Transverse colon (tissue), 4 donors: ENCODE data around the gene TJAP1. TPM values are rescaled to one million over a fixed set of nuclear protein-coding genes. Genes with fewer than 3 reads are reported as not detected.

Source experiments
- DNase-seq: peaks from one replicate; pipeline ENCODE4 v3.0.0-alpha.2; 2019
- H3K27ac ChIP-seq, 4 donors: fragments of 200-600 bp; sonication (generic); 2 replicates each; pipeline ENCODE4 v1.5.1; 2016 to 2018; ENCODE audit warnings: inconsistent platforms in 4 of 4
- H3K27me3 ChIP-seq: fragments of 200-600 bp; sonication (generic); 2 replicates; pipeline ENCODE4 v1.5.1; 2017; ENCODE audit warnings: inconsistent platforms
- H3K36me3 ChIP-seq, 4 donors: fragments of 200-600 bp; sonication (generic); 2 replicates each; pipeline ENCODE4 v1.5.1; 2017 to 2019; ENCODE audit warnings: inconsistent platforms in 4 of 4
- H3K4me1 ChIP-seq, 4 donors: fragments of 200-600 bp; sonication (generic); 2 replicates each; pipeline ENCODE4 v1.5.1; 2017 to 2020; ENCODE audit warnings: inconsistent platforms in 4 of 4
- H3K4me3 ChIP-seq, 4 donors: fragments of 200-600 bp; sonication (generic); 1 replicate in 1 of 4; 2 replicates in 3 of 4; pipeline versions ENCODE4 v1.5.1 to v1.6.1; 2017 to 2019; ENCODE audit warnings: inconsistent platforms in 4 of 4
- H3K9me3 ChIP-seq, 2 donors: fragments of 200-600 bp; sonication (generic); 2 replicates each; pipeline ENCODE4 v1.5.1; 2017 to 2019; ENCODE audit warnings: inconsistent platforms in 2 of 2
- CTCF ChIP-seq, 5 experiments: fragments of 200-600 bp in 3 of 5; fragments of 450-650 bp in 2 of 5; sonication (generic) in 3 of 5; IDR thresholded peaks; 1 replicate in 2 of 5; 2 replicates in 3 of 5; pipeline ENCODE4 v1.5.1; 2016 to 2017; ENCODE audit warnings: antibody characterized with exemption in 5 of 5, inconsistent platforms in 3 of 5, mild to moderate bottlenecking in 2 of 5, moderate library complexity in 1 of 5
- EP300 ChIP-seq: sonication (generic); formaldehyde crosslinking; IDR thresholded peaks from one replicate; pipeline ENCODE4 v1.6.1; 2017; ENCODE audit warnings: antibody characterized with exemption, low read depth
- POLR2A ChIP-seq: fragments of 450-650 bp; IDR thresholded peaks from one replicate; pipeline ENCODE4 v1.6.1; 2016; ENCODE audit warnings: antibody characterized with exemption, mild to moderate bottlenecking, moderate library complexity
- POLR2AphosphoS5 ChIP-seq, 3 donors: sonication (generic); formaldehyde crosslinking; IDR thresholded peaks; one replicate each; pipeline ENCODE4 v1.6.1; 2016; ENCODE audit warnings: antibody characterized with exemption in 3 of 3
- WGBS, 2 donors: methylation state at CpG; one replicate each; pipeline ENCODE4 v1.1.5; 2018; ENCODE audit warnings: low coverage in 1 of 2; 5-methylcytosine and 5-hydroxymethylcytosine counted together
- in situ Hi-C, 4 donors: fragments of 200-750 bp; cut with MboI; loops; one replicate each; pipeline versions ENCODE4 v1.15.0 to v1.15.1; 2017; ENCODE audit warnings: low sequenced_read_pairs in 3 of 4, low pct_ligation_motif_present in 1 of 4, low pct_unique_long_range_greater_than_20kb in 1 of 4
- intact Hi-C: fragments of 100-400 bp; cut with DNase I; formaldehyde crosslinking; loops from one replicate; pipeline ENCODE4 v1.15.1; 2023; ENCODE audit warnings: low total_unique reads
- total RNA-seq, 4 donors: library from RNA; depleted of rRNA; stranded (reverse); fragments of >200 nt; gene quantifications; one replicate each; pipeline ENCODE4 v1.1.0, GENCODE V29; 2016

Gene TJAP1
- total RNA-seq, 4 donors from 2014 or later, result 10.9 to 22.4 (median 17.9) TPM

GRCh38 chr6:43451348-43451747 is 26.0 kb upstream of the TJAP1 start:
- intact Hi-C loops, result loop anchor here (5.0 kb wide), 1 partner anchor 56 kb away; no protein-coding TSS in a partner anchor
- WGBS, 2 donors, result 86 to 90% methylated on average over 2 to 4 of the region's 4 CpGs
- H3K9me3 ChIP-seq, result no peaks in the 10 kb centered on the region
- peaks cover 0 to 22% (median 5%) of the 10 kb centered on the region in 4 donors for H3K36me3 ChIP-seq
- peaks cover 18% of the 10 kb centered on the region for H3K27me3 ChIP-seq
- peaks cover 0 to 19% (median 17%) of the 10 kb centered on the region in 4 donors for H3K4me1 ChIP-seq
- no peak for TF ChIP-seq POLR2A
- no peak for TF ChIP-seq POLR2AphosphoS5 (IDR thresholded peaks at IDR 0.05)
- no peak for TF ChIP-seq CTCF (IDR thresholded peaks at IDR 0.05)
- TF ChIP-seq EP300, result no peak
- H3K4me3 ChIP-seq, result no peak overlapping the region
- DNase-seq, result no peak
- in situ Hi-C loops, result loop anchor here in 1 of 4 donors (5.0 kb wide), 1 partner anchor 51 kb away; no protein-coding TSS in a partner anchor
- H3K27ac ChIP-seq, result no peak overlapping the region

GRCh38 chr6:43451939-43452338 is 25.4 kb upstream of the TJAP1 start:
- intact Hi-C loops, result loop anchor here (5.0 kb wide), 1 partner anchor 55 kb away; no protein-coding TSS in a partner anchor
- no peak for DNase-seq
- 92% methylated on average over 7 of the region's 8 CpGs; no CpG with 5 or more reads in 1 of the 2 donors for WGBS, 2 donors
- Histone ChIP-seq H3K27ac (no peak overlapping the region), H3K9me3 (no peaks in the 10 kb centered on the region), H3K27me3 (peaks cover 24% of the 10 kb centered on the region), H3K4me1 (peaks cover 0 to 19% (median 17%) of the 10 kb centered on the region in 4 donors), H3K4me3 (no peak overlapping the region), H3K36me3 (peaks cover 0 to 22% (median 5%) of the 10 kb centered on the region in 4 donors)
- in situ Hi-C loops, result loop anchor here in 1 of 4 donors (5.0 kb wide), 1 partner anchor 50 kb away; no protein-coding TSS in a partner anchor
- TF ChIP-seq EP300 (no peak), CTCF (IDR thresholded peaks at IDR 0.05) (no peak), POLR2AphosphoS5 (IDR thresholded peaks at IDR 0.05) (no peak), POLR2A (no peak)

- no peak for DNase-seq
- in situ Hi-C loops (loop anchor here in 1 of 4 donors (5.0 kb wide), 1 partner anchor 49 kb away; no protein-coding TSS in a partner anchor), intact Hi-C loops (loop anchor here (5.0 kb wide), 1 partner anchor 54 kb away; no protein-coding TSS in a partner anchor)
- Histone ChIP-seq H3K27me3 (peaks cover 34% of the 10 kb centered on the region), H3K4me3 (no peak overlapping the region), H3K36me3 (peaks cover 0 to 17% (median 5%) of the 10 kb centered on the region in 4 donors), H3K27ac (no peak overlapping the region), H3K9me3 (no peaks in the 10 kb centered on the region), H3K4me1 (peaks cover 0 to 19% (median 17%) of the 10 kb centered on the region in 4 donors)
- WGBS, 2 donors, result 100% methylated on average over 4 of the region's 4 CpGs; no CpG with 5 or more reads in 1 of the 2 donors
- TF ChIP-seq POLR2AphosphoS5 (IDR thresholded peaks at IDR 0.05) (no peak), POLR2A (no peak), CTCF (IDR thresholded peaks at IDR 0.05) (no peak), EP300 (no peak)
Measured at GRCh38 chr6:43452896-43453295, 24.5 kb upstream of the TJAP1 start.

- H3K9me3 ChIP-seq, result no peaks in the 10 kb centered on the region
- no peak overlapping the region for H3K4me3 ChIP-seq
- intact Hi-C loops, result loop anchor here (5.0 kb wide), 1 partner anchor 53 kb away; no protein-coding TSS in a partner anchor
- peaks cover 0 to 14% (median 5%) of the 10 kb centered on the region in 4 donors for H3K36me3 ChIP-seq
- DNase-seq, result no peak
- no peak overlapping the region for H3K27ac ChIP-seq
- peaks cover 42% of the 10 kb centered on the region for H3K27me3 ChIP-seq
- TF ChIP-seq CTCF (IDR thresholded peaks at IDR 0.05), result no peak
- no peak for TF ChIP-seq POLR2A
- TF ChIP-seq EP300, result no peak
- TF ChIP-seq POLR2AphosphoS5 (IDR thresholded peaks at IDR 0.05), result no peak
- in situ Hi-C loops, result loop anchor here in 1 of 4 donors (5.0 kb wide), 1 partner anchor 48 kb away; no protein-coding TSS in a partner anchor
- peaks cover 0 to 19% (median 17%) of the 10 kb centered on the region in 4 donors for H3K4me1 ChIP-seq
Measured at GRCh38 chr6:43453831-43454230, 23.5 kb upstream of the TJAP1 start.
